CD1c-positive myeloid dendritic cell (primary cell): ENCODE results near the gene JMJD1C.

Source experiments
- DNase-seq: peaks from one replicate; pipeline ENCODE4 v3.0.0-alpha.2; 2016; ENCODE audit errors: extremely low spot score

JMJD1C gene

DNA sequence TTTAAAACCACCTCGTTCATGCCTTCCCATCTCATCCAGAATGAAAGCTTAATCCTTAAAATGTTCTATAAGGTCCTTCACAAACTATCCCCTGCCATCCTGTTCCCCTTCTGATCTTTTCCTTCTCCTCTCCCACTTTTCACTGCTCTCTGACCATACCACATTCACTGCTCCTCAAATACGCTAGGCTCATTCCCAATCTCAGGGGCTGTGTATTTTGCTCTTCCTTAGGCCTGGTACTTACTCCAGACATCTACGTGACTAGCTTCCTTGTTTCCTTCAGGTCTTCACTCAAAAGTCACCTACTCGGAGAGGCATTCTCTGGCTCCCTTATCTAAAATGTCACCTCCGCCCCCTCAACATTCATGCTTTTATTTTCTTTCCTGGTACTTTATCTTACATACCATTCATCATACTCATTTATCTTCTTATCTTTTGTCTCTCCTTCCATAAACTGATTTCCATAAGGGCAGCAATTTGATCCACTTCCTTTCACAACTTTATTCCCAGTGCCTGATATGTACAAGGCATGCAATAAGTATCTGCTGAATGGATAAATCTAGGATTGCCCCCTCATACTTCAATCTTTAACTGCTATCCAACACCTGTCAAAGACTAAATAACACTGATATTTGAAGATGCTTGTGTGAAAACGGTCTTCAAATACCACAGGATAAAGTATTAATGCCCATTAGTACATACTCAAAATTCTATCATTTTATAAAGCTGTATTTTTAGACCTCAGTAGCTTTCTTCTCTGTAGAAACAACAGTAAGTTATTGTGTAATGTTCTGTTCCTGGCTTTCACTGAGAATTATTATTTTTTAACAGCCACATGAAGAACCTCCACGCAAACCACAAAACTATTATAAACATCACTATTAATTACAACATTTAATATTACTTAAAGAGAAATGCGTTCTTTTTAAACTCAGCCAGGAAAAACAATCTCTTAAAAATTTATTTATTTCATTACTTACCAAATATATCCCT, 27.0 kb downstream of the JMJD1C start:
- DNase-seq, result no peak

DNA sequence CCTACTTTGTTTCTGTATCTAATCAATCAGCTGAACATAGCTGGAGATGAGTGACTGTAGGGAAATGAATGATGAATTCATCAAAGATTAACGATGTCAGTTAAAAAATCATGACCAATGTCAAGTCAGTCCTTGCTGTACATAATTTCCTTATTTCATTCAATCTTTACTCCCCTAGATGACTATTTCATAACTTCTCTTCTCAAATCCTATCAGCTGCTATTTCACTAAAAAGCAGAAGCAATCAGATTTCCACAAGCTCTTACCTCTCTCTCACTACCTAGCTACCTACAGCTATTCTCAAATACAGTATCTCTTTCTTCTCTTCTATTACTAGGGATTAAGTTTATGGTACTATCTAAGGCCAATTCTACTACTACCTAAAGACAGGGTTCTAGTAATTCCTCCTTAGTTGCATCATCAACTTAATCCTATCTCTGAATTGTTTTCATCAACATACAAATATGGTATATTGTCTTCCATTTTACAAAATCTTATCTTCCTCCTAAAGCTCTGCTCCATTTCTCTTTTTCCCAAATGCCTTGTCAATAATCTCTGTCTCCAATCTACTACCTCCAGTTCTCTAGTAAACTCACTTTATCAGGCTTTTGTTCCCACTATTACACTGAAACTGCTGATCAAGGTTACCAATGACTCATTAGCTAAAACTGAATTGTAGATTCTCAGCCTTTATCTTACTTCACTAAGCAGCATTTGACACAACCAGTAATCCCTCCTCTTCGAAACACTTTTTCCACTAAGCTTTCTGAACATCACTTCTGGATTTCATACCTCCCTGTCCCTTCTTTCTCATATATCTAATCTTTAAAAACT, 28.4 kb downstream of the JMJD1C start:
- peak; percentile 28 for DNase-seq

- no peak for DNase-seq
Measured at GRCh38 chr10:63436225-63436624, 29.6 kb downstream of the JMJD1C start.

GRCh38 chr10:63434866-63435854, 30.6 kb downstream of the JMJD1C start:
- DNase-seq, result no peak

DNA sequence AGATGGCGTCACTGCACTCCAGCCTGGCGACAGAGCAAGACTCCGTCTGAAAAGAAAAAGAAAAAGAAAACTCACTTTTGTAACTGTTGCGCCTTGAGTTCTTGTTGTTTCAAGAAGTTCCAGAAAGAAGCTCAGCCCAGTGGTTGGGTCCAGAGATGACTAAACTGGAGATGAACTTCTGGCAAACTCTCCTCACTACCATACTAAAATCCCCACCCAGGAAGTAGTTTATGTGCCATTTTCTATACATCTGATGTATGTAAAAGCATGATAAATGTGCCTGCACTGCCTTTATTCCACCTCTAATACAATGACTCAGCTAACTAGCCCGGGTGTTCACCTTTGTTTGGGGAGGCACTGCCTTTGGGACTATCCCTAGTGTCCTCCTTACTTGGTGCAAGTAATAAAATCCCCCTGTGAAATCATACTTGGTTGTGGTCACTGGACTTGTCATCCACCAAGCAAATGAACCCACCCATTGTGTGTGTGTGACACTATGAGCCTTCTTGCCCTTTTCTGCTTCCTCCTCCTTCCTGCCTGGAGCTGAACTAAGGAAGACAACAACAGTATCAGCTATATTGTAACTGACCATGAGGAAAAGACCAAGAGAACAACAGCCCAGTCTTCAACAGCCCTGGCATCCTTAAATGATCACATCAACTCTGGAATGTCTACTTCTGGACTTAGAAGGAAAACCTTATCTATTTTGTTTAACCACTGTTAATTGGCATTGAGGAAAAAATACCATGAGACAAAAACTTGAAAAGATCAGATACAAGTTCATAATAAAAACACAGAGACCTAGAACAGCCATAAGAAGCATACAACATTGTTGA, 33.6 kb downstream of the JMJD1C start:
- DNase-seq, result no peak

DNA sequence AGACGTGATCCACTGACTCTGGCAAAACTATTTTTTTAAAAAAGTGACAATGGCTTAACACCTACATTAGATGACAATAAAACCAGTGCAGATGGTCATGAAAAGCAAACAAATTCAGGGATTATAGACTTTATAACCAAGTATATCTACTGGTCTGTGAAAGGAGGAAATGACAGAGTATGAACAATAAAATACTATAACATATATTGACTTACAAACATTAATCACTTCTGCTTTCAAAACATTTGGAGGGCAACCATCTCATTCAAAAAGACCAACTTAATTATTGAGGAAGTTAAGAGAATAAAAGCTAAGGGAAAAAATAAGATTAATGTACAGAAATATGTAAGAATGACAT, 34.8 kb downstream of the JMJD1C start:
- DNase-seq, result no peak

DNA sequence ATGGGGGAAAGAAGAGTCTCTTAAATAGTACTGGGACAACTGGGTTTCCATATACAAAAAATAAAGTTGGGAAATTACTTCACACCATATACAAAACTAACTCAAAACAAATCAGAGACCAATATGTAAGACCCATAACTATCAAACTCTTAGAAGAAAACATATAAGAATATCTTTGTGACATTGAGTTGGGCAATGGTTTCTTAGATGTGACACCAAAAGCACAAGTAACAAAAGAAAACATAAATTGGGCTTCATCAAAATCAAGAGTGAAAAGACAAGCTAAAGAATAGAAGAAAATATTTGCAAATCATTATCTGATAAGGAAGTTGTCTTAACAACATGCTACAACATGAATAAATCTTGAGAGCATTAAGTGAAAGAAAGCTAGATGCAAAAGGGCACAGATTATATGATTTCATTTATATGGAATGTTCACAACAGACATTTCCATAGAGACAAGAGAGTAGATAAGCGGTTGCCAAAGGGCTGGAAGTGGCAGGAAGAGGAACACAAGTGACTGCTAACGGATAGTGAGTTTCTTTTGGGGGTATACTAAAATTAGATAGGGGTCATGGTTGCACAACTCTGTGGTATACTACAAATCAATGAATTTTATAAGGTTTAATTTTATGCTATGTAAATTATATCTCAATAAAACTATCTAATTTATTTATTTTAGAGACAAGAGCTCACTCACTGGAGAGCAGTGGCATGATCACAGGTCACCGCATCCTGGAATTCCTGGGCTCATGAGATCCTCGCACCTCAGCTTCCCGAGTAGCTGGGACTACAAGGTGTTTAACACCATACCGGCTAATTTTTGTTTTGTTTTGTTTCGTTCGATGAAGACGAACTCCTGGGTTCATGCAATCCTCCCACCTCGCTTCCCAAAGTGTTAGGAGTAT, 35.4 kb downstream of the JMJD1C start:
- DNase-seq, result no peak

GRCh38 chr10:63429281-63429680, 36.5 kb downstream of the JMJD1C start:
- no peak for DNase-seq

- DNase-seq, result no peak
Measured at GRCh38 chr10:63427013-63427412, 38.8 kb downstream of the JMJD1C start.

GRCh38 chr10:63425512-63425911, 40.3 kb downstream of the JMJD1C start:
- no peak for DNase-seq

GRCh38 chr10:63424576-63424975, 41.2 kb downstream of the JMJD1C start:
- DNase-seq, result no peak

DNA sequence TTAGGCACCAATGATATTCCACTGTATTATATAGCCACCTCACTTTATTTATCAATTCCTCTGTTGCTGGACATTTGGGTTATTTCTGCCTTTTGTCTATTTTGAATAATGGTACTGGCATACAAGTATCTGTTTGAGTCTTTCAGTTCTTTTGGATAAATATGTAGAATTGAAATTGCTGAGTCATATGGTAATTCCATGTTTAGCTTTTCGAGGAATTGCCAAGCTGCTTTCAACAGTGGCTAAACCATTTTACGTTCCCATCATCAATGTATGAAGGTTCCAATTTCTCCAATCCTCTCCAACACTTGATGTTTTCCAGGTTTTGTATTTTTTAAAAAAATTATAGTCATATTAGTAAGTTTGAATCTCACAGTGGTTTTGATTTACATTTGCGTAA, 42.3 kb downstream of the JMJD1C start:
- DNase-seq, result no peak

DNA sequence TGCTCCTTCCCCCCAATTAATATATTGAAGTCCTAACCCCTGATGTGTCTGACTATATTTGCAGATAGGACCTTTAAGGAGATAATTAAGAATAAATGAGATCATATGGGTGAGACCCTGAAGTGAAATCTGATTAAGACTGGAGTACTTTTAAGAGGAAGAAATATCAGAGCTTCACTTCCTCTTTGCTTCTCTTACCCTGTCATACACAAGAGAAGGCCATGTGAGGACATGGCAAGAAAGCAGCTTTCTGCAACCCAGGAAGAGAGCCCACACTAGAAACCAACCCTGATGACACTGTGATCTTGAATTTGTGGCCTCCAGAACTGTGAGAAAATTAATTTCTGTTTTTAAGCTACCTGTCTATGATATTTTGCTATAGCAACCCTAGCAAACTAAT, 44.2 kb downstream of the JMJD1C start:
- DNase-seq, result peak; percentile 75

DNA sequence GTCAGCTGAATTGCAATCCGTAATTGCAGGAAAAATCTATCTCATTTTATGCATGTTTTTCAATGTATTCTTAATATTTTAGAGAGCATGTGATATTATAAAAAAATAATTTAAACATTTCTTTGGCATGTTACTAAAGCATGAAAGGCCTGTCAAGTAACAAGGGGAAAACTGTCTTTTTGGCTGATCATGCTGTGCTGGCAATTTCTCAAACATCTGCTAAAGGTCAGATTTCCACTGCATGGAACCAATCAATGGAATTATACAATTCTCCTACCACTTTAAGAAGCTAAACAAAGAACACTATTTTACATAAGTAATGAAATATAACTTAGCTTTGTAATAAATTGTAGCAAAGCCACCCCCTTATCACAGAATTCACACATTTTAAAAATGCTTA, 49.4 kb downstream of the JMJD1C start:
- DNase-seq, result no peak

DNA sequence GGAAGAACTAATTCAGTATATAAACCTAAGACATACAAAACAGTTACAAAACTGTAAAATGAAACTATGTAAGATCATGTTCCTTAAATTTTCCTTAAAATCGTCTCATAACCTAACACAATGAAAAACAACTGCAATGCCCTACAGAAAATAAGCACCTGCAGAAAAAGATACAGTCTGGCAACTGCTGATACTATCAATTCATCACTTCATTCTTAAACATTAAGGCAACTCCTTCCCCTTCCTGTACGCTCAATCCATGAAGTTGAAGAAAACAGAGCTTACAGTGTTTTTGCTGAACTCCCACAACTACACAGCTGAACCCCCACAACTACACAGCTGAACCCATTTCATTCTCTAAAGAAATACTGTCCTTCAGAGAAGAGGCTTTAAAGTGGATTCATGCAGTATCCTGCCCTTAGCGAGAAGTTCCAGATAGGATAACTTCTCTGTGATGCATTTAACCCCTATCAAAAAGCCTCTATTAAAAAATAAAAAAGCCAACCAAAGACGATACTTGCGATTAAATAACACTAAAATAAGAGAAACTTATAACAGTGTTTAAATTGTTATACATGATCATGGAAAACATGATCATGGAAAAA, 50.0 kb downstream of the JMJD1C start:
- no peak for DNase-seq

DNA sequence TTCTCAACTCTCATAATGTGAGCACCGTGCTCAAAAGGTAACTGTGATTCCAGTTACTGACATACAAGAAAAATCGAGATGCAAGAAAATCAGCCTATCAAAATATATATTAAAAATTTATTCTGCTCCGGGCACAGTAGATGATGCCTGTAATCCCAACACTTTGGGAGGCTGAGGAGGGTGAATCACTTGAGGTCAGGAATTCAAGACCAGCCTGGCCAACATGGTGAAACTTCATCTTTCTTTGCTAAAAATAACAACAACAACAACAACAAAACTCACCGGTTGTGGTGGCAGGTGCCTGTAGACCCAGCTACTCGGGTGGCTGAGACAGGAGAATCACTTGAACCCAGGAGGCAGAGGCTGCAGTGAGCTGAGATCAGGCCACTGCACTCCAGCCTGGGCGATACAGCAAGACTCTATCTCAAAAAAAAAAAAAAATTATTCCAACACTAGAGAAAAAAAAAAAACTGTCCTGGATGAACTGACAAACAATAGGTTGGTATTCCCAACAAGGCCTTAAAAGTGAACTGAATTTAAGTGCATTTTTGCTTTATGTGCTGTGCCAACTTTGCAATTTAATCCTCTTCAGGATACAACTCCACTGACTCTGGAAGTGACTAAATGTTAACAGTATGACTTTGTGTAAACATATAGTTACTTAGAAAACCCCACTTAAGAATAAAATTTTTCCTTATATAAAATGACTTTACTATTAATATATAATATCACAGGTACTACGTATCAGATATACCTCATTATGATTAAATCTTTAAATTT, 51.1 kb downstream of the JMJD1C start:
- DNase-seq, result no peak

DNA sequence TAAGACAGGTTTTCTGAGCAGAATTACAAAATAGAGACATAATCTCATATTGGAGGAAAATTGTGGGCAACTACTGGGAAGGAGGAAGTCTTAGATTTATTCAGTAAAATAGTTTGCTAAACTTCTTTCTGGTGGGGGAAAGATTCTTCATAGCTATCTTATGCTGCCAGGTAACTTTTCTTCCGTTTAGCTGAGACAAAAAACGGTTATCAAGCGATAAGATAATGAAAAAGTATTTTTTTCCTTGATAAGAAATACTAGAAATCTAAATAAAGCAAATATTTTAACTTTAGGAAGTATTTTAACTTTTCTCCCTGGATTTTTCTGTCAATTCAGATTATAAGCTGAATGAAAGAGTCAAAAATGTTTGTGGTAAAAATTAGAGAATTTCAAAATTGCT, 52.3 kb downstream of the JMJD1C start:
- no peak for DNase-seq

- no peak for DNase-seq
Measured at GRCh38 chr10:63412304-63412703, 53.5 kb downstream of the JMJD1C start.
